Measurements from ENCODE around the gene VHLL. TPM values are rescaled to one million over a fixed set of nuclear protein-coding genes. Genes with fewer than 3 reads are reported as not detected.

Gene VHLL
- total RNA-seq, 1 donor = not detected

DNA sequence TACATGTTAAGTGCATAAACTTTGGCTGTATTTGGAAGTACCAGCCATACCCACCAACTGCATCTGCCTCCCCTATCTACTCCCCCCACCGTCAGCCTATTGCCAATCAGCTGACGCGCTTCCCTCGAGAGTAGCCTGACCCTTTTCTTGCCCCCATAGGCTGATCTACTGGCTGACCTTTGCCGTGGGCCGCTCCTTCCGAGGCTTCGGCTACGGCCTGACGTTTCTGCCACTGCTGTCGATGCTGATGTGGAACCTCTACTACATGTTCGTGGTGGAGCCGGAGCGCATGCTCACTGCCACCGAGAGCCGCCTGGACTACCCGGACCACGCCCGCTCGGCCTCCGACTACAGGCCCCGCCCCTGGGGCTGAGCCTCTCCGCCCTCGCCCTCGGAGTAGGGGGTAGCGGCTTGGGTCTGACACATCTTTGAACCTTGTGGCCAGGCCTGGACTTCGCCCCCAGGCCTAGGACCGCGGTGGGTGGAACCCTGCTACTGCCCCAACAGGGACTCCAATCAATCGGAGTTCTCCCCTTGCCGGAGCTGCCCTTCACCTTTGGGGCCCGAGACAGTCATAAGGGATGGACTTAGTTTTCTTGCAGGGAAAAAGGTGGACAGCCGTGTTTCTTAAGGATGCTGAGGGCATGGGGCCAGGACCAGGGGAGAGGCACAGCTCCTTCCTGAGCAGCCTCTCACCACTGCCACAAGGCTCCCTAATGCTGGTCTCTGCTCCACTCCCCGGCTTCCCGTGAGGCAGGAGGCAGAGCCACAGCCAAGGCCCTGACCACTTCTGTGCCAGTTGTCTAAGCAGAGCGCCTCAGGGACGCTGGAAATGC, 7.7 kb downstream of the VHLL start:
- TF ChIP-seq, protein P1, sequence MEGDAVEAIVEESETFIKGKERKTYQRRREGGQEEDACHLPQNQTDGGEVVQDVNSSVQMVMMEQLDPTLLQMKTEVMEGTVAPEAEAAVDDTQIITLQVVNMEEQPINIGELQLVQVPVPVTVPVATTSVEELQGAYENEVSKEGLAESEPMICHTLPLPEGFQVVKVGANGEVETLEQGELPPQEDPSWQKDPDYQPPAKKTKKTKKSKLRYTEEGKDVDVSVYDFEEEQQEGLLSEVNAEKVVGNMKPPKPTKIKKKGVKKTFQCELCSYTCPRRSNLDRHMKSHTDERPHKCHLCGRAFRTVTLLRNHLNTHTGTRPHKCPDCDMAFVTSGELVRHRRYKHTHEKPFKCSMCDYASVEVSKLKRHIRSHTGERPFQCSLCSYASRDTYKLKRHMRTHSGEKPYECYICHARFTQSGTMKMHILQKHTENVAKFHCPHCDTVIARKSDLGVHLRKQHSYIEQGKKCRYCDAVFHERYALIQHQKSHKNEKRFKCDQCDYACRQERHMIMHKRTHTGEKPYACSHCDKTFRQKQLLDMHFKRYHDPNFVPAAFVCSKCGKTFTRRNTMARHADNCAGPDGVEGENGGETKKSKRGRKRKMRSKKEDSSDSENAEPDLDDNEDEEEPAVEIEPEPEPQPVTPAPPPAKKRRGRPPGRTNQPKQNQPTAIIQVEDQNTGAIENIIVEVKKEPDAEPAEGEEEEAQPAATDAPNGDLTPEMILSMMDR (IDR thresholded peaks at IDR 0.05; ENCODE audit: insufficient read depth, low read depth, low read length) = no peak
- peak; percentile 87 for DNase-seq (ENCODE audit: low read depth)
- peak overlapping the region; percentile 75 for H3K4me3 ChIP-seq (ENCODE audit: low read depth, low read length)

DNA sequence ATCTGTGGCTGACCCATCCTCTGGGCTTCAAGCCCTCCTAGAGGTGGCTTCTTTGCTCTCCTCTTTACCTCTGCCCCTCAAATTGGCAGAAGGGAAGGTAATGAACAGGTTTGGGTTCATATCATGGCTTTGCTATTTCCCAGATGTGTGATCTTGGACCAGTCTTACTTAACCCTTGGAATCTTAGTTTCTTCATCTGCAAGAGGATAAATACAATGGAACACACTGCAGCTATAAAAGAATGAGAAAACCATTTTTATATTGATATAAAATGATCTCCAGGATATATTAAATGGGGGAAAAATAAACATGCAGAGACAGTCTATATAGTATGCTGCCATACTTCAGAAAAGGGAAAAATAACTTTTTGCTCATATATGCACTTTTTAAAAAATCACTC, 9.2 kb downstream of the VHLL start:
- H3K4me3 ChIP-seq (ENCODE audit: low read depth, low read length) = no peak overlapping the region
- DNase-seq (ENCODE audit: low read depth) = no peak
- TF ChIP-seq, protein P1 (IDR thresholded peaks at IDR 0.05; ENCODE audit: insufficient read depth, low read depth, low read length) = no peak

DNA sequence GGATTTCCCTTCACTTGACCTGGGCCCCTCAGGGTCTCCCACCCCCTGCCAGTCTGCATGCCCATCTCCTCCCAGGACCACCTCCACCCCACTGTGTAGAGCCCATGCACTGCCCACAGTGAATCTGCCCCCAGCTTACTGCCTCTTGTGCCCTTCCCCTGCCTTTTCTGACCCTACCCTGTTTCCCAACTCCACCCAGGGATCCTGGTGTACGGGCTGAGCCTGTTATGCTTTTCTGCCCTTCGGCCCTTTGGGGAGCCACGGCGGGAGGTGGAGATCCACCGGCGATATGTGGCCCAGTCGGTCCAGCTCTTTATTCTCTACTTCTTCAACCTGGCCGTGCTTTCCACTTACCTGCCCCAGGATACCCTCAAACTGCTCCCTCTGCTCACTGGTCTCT, 13.0 kb downstream of the VHLL start:
- no peak for DNase-seq (ENCODE audit: low read depth)
- TF ChIP-seq, protein P1 (IDR thresholded peaks at IDR 0.05; ENCODE audit: insufficient read depth, low read depth, low read length) = no peak
- H3K4me3 ChIP-seq (ENCODE audit: low read depth, low read length) = no peak overlapping the region

DNA sequence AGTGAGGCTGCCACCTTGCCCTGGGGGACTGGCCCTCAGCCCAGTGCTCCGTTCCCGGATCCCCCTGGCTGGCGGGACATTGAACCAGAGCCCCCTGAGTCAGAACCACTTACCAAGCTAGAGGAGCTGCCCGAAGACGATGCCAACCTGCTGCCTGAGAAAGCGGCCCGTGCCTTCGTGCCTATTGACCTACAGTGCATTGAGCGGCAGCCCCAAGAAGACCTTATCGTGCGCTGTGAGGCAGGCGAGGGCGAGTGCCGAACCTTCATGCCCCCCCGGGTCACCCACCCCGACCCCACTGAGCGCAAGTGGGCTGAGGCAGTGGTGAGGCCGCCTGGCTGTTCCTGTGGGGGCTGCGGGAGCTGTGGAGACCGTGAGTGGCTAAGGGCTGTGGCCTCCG, 13.7 kb downstream of the VHLL start:
- TF ChIP-seq, protein P1 (IDR thresholded peaks at IDR 0.05; ENCODE audit: insufficient read depth, low read depth, low read length) = no peak

DNA sequence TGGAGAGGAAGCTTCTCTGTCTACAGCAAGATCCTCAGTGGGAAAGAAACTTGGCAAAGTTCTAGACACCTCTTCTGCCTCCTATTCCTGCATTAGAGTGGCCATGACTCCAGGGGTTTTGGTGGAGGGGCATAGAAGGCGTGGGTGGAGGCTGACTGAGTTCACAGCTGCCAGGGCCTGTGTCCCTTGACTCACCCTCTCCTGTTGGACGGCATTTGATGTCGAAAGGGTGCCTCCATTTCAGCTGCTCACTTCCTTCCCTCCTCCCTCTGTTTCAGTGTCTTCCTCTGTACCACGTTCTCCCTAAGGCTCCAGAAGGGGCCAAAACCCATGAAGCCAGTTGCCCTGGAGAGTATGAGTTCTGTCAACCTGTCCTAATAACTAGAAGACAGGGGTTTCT, 14.3 kb downstream of the VHLL start:
- TF ChIP-seq, protein P1 (IDR thresholded peaks at IDR 0.05; ENCODE audit: insufficient read depth, low read depth, low read length) = no peak
- no peak overlapping the region for H3K4me3 ChIP-seq (ENCODE audit: low read depth, low read length)
- DNase-seq (ENCODE audit: low read depth) = no peak

More for the DNA sequence above, 13.7 kb downstream of the VHLL start:
- H3K4me3 ChIP-seq (ENCODE audit: low read depth, low read length) = no peak overlapping the region
- DNase-seq (ENCODE audit: low read depth) = no peak

DNA sequence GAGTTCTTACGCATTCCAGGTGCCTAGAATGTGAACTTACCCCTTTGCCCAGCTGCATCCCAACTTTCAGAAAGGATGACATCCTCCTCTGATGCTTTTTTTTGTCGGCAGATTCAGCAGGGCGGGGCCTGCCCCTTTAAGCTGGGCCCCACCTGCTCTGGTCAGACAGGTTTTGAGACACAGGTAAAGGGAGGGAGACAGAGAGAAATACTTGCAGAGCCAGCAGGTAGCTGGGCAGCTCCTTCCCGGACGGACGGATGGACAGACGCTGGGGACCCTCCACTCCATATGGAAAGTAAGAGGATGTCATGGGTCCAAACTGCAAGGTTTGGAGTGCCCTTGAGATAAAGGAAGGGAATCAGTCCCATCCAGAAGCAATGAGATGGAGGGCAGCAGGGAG, 15.0 kb downstream of the VHLL start, which contains the start of gene TMEM79:
Gene TMEM79 (plus strand): TSS at position 214 of the 400 bp plus-strand sequence. CDS start 902 bp downstream, outside the sequence.
- DNase-seq (ENCODE audit: low read depth) = no peak
- peak within 1 kb of the TSS; percentile 71 for H3K4me3 ChIP-seq (ENCODE audit: low read depth, low read length)
- TF ChIP-seq, protein P1 (IDR thresholded peaks at IDR 0.05; ENCODE audit: insufficient read depth, low read depth, low read length) = no peak
